Measurements from ENCODE around the gene WFDC11.

- TF ChIP-seq CTCF (IDR thresholded peaks at IDR 0.05): no peak
- TF ChIP-seq POLR2A (IDR thresholded peaks at IDR 0.05): no peak
Observed at GRCh38 chr20:45679650-45680049, 9.6 kb upstream of the WFDC11 start.
